Right atrium auricular region (tissue), 2 donors: ENCODE measurements around the gene BCOR. TPM values are rescaled to one million over a fixed set of nuclear protein-coding genes. Genes with fewer than 3 reads are reported as not detected.

Experiments used
- DNase-seq: peaks from one replicate; pipeline ENCODE4 v3.0.0-alpha.2; 2019; ENCODE audit warnings: low spot score
- H3K27ac ChIP-seq, 2 donors: fragments of 200-600 bp; sonication (generic); 1 replicate in 1 of 2; 2 replicates in 1 of 2; pipeline ENCODE4 v1.5.1; 2016 to 2019
- H3K27me3 ChIP-seq, 2 donors: fragments of 200-600 bp; sonication (generic); one replicate each; pipeline versions ENCODE4 v1.5.1 to v1.6.0; 2017 to 2019
- H3K36me3 ChIP-seq: fragments of 200-600 bp; sonication (generic); one replicate; pipeline ENCODE4 v1.5.1; 2016
- H3K4me1 ChIP-seq, 2 donors: fragments of 200-600 bp; sonication (generic); one replicate each; pipeline versions ENCODE4 v1.5.1 to v1.6.0; 2017 to 2019
- H3K4me3 ChIP-seq, 2 donors: fragments of 200-600 bp; sonication (generic); 1 replicate in 1 of 2; 2 replicates in 1 of 2; pipeline ENCODE4 v1.5.1; 2017 to 2019; ENCODE audit warnings: mild to moderate bottlenecking in 1 of 2, moderate library complexity in 1 of 2
- H3K9me3 ChIP-seq, 2 donors: fragments of 200-600 bp; sonication (generic); one replicate each; pipeline ENCODE4 v1.5.1; 2019
- total RNA-seq, 2 donors: library from RNA; depleted of rRNA; stranded (reverse); fragments of >200 nt; gene quantifications; one replicate each; pipeline ENCODE4 v1.1.0, GENCODE V29; 2016
- TF ChIP-seq, protein P1 (sequence below), 2 donors: fragments of 200-600 bp; sonication (generic); IDR thresholded peaks; one replicate each; pipeline ENCODE4 v1.5.1; 2019; ENCODE audit warnings: antibody characterized with exemption in 2 of 2

The BCOR gene
- total RNA-seq, 2 donors from 2014 or later = 24.3 to 37.1 TPM

DNA sequence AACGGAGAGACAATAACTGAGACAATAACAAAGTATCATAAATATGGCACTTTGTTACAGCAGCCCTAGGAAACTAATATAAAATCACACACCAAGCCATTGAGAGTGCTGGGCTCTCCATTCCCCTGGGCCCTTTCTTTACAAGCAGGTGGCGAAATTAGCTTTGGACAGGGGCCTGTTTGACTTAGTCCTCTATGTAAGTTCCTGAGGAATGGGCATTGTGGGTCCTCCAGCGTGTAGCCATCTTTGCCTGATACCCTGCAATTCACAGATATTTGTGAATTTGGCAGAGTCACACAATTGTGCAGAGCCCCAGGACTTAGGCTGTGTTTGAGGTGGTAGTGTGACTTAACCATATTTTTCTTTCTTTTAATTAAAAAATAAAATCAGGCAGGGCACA is 67.6 kb downstream of the BCOR start:
- DNase-seq = no peak
- TF ChIP-seq, protein P1, sequence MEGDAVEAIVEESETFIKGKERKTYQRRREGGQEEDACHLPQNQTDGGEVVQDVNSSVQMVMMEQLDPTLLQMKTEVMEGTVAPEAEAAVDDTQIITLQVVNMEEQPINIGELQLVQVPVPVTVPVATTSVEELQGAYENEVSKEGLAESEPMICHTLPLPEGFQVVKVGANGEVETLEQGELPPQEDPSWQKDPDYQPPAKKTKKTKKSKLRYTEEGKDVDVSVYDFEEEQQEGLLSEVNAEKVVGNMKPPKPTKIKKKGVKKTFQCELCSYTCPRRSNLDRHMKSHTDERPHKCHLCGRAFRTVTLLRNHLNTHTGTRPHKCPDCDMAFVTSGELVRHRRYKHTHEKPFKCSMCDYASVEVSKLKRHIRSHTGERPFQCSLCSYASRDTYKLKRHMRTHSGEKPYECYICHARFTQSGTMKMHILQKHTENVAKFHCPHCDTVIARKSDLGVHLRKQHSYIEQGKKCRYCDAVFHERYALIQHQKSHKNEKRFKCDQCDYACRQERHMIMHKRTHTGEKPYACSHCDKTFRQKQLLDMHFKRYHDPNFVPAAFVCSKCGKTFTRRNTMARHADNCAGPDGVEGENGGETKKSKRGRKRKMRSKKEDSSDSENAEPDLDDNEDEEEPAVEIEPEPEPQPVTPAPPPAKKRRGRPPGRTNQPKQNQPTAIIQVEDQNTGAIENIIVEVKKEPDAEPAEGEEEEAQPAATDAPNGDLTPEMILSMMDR (IDR thresholded peaks at IDR 0.05) = no peak

DNA sequence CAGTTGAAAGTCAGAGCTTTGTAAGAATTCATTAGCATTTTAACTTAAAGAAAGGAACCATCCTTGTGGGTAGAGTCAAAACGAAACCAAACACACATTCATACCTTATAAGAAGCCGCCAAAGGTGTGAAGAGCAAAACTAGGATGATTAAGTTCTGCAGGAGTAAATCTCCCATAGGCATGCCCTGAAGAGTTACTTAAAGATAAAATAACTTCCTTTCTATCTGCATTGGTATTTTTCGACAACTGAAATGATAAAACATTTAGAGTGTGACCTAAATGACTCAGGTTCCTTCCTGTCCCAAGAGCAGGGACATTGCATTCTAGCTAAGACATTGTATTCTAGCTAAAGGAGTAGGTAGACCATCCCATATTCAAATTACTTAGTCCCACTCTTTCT is 75.3 kb downstream of the BCOR start:
- TF ChIP-seq, protein P1 (IDR thresholded peaks at IDR 0.05) = no peak
- H3K27me3 ChIP-seq = no peaks in the 10 kb centered on the region
- H3K36me3 ChIP-seq = no peaks in the 10 kb centered on the region
- H3K27ac ChIP-seq = no peak overlapping the region
- H3K4me1 ChIP-seq = no peaks in the 10 kb centered on the region
- H3K4me3 ChIP-seq = no peak overlapping the region
- H3K9me3 ChIP-seq = peaks cover 0 to 10% of the 10 kb centered on the region in 2 donors
- no peak for DNase-seq

More for the DNA sequence above, 67.6 kb downstream of the BCOR start:
- peaks cover 0 to 7% of the 10 kb centered on the region in 2 donors for H3K9me3 ChIP-seq
- no peaks in the 10 kb centered on the region for H3K36me3 ChIP-seq
- H3K27me3 ChIP-seq = no peaks in the 10 kb centered on the region
- no peak overlapping the region for H3K4me3 ChIP-seq
- no peaks in the 10 kb centered on the region for H3K4me1 ChIP-seq
- no peak overlapping the region for H3K27ac ChIP-seq

DNA sequence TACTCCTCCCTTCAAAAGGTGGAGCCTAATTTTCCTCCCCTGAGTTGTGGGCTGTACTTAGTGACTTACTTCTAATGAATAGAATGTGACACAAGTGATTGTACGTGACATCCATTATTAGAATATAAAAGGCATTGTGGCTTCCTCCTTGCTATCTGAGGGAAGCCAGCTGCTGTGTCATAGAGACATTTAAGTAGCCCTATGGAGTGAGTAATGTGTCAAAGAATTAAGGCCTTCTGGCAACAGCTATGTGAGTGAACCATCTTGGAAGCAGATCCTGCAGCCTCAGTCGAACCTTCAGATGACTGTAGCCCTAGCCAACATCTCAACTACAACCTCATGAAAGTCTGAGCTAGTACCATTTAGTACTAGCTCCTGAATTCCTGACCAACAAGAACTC is 76.1 kb downstream of the BCOR start:
- Histone ChIP-seq H3K9me3 (peaks cover 0 to 13% of the 10 kb centered on the region in 2 donors), H3K4me1 (no peaks in the 10 kb centered on the region), H3K4me3 (no peak overlapping the region), H3K27ac (no peak overlapping the region), H3K36me3 (no peaks in the 10 kb centered on the region), H3K27me3 (no peaks in the 10 kb centered on the region)
- TF ChIP-seq, protein P1 (IDR thresholded peaks at IDR 0.05) = no peak
- no peak for DNase-seq

DNA sequence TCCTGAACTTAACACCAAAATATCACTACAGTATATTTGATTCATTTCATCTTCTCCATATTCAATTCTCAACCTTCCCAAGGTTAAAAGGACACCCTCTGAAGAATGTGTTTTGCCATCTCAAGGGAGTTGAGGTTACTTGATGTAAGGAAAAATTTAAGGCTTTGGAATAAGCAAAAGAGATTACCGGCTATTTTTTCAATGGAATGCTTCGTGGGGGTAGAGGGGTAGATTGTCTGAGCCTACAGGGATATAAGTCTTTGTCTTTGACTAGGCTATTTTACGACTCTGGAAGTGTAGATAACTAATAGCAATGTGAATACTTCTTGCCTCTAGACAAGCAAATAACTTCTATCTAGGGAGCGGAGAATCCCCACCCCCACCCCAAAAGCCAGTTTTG is 78.2 kb downstream of the BCOR start:
- Histone ChIP-seq H3K4me3 (no peak overlapping the region), H3K9me3 (peaks cover 0 to 20% of the 10 kb centered on the region in 2 donors), H3K27me3 (no peaks in the 10 kb centered on the region), H3K36me3 (no peaks in the 10 kb centered on the region), H3K27ac (no peak overlapping the region), H3K4me1 (peaks cover 0 to 4% of the 10 kb centered on the region in 2 donors)
- TF ChIP-seq, protein P1 (IDR thresholded peaks at IDR 0.05) = no peak
- DNase-seq = no peak

DNA sequence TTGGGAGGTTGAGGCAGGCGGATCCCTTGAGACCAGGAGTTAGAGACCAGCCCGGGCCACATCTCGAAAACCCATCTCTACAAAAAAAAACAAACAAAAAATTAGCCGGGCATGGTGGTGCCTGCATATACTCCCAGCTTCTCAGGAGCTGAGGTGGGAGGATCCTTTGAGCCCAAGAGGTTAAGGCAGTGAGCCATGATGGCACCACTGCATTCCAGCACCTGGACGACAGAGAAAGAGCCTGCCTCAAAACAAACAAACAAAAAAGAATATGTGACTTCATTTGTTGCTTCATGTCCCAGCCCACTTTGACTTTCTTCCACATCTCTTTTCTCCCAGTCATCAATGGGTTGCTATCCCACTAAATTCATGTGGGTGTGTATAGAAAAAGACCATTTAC is 79.7 kb downstream of the BCOR start:
- no peaks in the 10 kb centered on the region for H3K36me3 ChIP-seq
- peaks cover 0 to 18% of the 10 kb centered on the region in 2 donors for H3K4me1 ChIP-seq
- no peak overlapping the region for H3K27ac ChIP-seq
- TF ChIP-seq, protein P1 (IDR thresholded peaks at IDR 0.05) = no peak
- H3K4me3 ChIP-seq = no peak overlapping the region
- DNase-seq = no peak
- H3K27me3 ChIP-seq = peaks cover 0 to 3% of the 10 kb centered on the region in 2 donors
- H3K9me3 ChIP-seq = peaks cover 0 to 20% of the 10 kb centered on the region in 2 donors

DNA sequence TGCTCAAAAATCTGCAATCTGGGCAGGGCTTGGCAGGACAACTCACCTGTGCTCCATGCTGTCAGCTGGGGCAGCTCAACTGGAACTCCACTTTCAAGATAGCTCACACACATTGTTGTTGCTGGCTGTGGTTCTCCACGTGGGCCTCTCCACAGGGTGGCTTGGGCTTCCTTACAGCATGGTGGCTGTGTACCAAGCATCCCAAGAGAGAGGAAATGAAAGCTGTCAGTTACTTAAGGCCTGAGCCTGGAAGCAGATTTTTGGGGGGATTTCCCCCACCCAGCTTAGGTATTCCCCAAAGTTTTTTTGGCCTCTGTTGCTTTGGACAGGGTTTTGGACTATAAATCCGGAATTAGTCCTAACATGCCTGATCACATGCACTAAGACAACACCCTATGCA is 81.0 kb downstream of the BCOR start:
- Histone ChIP-seq H3K4me3 (no peak overlapping the region), H3K36me3 (no peaks in the 10 kb centered on the region), H3K9me3 (peaks cover 0 to 14% of the 10 kb centered on the region in 2 donors), H3K27me3 (peaks cover 0 to 3% of the 10 kb centered on the region in 2 donors), H3K4me1 (peaks cover 0 to 31% of the 10 kb centered on the region in 2 donors), H3K27ac (no peak overlapping the region)
- no peak for DNase-seq
- TF ChIP-seq, protein P1 (IDR thresholded peaks at IDR 0.05) = no peak
